Smooth muscle cell (in vitro differentiated cells): ENCODE measurements around the gene FZD4. TPM values are rescaled to one million over a fixed set of nuclear protein-coding genes. Genes with fewer than 3 reads are reported as not detected.

Experiments
- DNase-seq: peaks from one replicate; lab custom pipeline; 2025; ENCODE audit not compliant: unreplicated experiment; lab: John Stamatoyannopoulos, UW
- H2AFZ ChIP-seq: fragments of 200-600 bp; sonication (generic); 2 replicates; pipeline ENCODE4 v1.6.0; 2016; ENCODE audit warnings: antibody characterized with exemption, low read depth, mild to moderate bottlenecking
- H3F3A ChIP-seq: fragments of 200-600 bp; sonication (generic); 2 replicates; pipeline ENCODE4 v1.6.0; 2017; ENCODE audit warnings: antibody characterized with exemption, low read depth
- H3K27ac ChIP-seq: fragments of 200-600 bp; sonication (generic); 2 replicates; pipeline ENCODE4 v1.5.1; 2016; ENCODE audit warnings: low read depth, mild to moderate bottlenecking
- H3K27me3 ChIP-seq: fragments of 200-600 bp; sonication (generic); 2 replicates; pipeline ENCODE4 v1.6.1; 2016; ENCODE audit warnings: low read depth, mild to moderate bottlenecking
- H3K36me3 ChIP-seq: fragments of 200-600 bp; sonication (generic); 2 replicates; pipeline ENCODE4 v1.5.1; 2016; ENCODE audit warnings: low read depth
- H3K4me1 ChIP-seq: fragments of 200-600 bp; sonication (generic); 2 replicates; pipeline ENCODE4 v1.5.1; 2016; ENCODE audit warnings: low read depth
- H3K4me2 ChIP-seq: fragments of 200-600 bp; sonication (generic); 2 replicates; pipeline ENCODE4 v1.6.0; 2016; ENCODE audit warnings: mild to moderate bottlenecking
- H3K4me3 ChIP-seq: fragments of 200-600 bp; sonication (generic); 2 replicates; pipeline ENCODE4 v1.5.1; 2016; ENCODE audit warnings: mild to moderate bottlenecking
- H3K79me2 ChIP-seq: fragments of 200-600 bp; sonication (generic); 2 replicates; pipeline ENCODE4 v1.6.0; 2016; ENCODE audit warnings: low read depth, mild to moderate bottlenecking
- H3K9ac ChIP-seq: fragments of 200-600 bp; sonication (generic); 2 replicates; pipeline ENCODE4 v1.6.0; 2016; ENCODE audit warnings: low read depth
- H3K9me3 ChIP-seq: fragments of 200-600 bp; sonication (generic); replicated peaks from 2 replicates; pipeline ENCODE4 v1.5.1; 2016; ENCODE audit warnings: low read depth
- H4K20me1 ChIP-seq: fragments of 200-600 bp; sonication (generic); 2 replicates; pipeline ENCODE4 v1.6.0; 2016; ENCODE audit warnings: low read depth
- WGBS: methylation state at CpG from one replicate; pipeline ENCODE4 v1.1.7; 2016; ENCODE audit warnings: low lambda C conversion rate; 5-methylcytosine and 5-hydroxymethylcytosine counted together
- polyA plus RNA-seq: library from polyadenylated mRNA; unstranded; fragments of >200 nt; fragmentation: Nextera tagmentation; extraction: Ambion mirVana; gene quantifications from 2 replicates; pipeline ENCODE4 v1.2.1, GENCODE V29; 2016
- total RNA-seq: library from RNA; depleted of rRNA; stranded (reverse); fragments of >200 nt; gene quantifications from 2 replicates; pipeline ENCODE4 v1.2.3, GENCODE V29; 2014
- TF ChIP-seq, protein P1 (sequence below): fragments of 200-600 bp; sonication (generic); IDR thresholded peaks from 2 replicates; pipeline ENCODE4 v1.5.1; 2017; ENCODE audit warnings: borderline replicate concordance, mild to moderate bottlenecking, antibody characterized with exemption; ENCODE audit not compliant: insufficient read depth, poor library complexity, severe bottlenecking

FZD4 gene
- total and polyA plus RNA-seq, 2 experiments from 2014 or later = 1.8 to 5.8 TPM

- Histone ChIP-seq H3K4me3 (no peak overlapping the region), H3K4me2 (no peak overlapping the region), H3K4me1 (no peaks in the 10 kb centered on the region), H3F3A (no peaks in the 10 kb centered on the region), H2AFZ (no peak overlapping the region), H3K36me3 (no peaks in the 10 kb centered on the region), H3K27ac (no peak overlapping the region), H3K79me2 (no peaks in the 10 kb centered on the region), H3K27me3 (no peaks in the 10 kb centered on the region), H3K9me3 (no peaks in the 10 kb centered on the region), H4K20me1 (no peaks in the 10 kb centered on the region), H3K9ac (no peak overlapping the region)
- TF ChIP-seq, protein P1, sequence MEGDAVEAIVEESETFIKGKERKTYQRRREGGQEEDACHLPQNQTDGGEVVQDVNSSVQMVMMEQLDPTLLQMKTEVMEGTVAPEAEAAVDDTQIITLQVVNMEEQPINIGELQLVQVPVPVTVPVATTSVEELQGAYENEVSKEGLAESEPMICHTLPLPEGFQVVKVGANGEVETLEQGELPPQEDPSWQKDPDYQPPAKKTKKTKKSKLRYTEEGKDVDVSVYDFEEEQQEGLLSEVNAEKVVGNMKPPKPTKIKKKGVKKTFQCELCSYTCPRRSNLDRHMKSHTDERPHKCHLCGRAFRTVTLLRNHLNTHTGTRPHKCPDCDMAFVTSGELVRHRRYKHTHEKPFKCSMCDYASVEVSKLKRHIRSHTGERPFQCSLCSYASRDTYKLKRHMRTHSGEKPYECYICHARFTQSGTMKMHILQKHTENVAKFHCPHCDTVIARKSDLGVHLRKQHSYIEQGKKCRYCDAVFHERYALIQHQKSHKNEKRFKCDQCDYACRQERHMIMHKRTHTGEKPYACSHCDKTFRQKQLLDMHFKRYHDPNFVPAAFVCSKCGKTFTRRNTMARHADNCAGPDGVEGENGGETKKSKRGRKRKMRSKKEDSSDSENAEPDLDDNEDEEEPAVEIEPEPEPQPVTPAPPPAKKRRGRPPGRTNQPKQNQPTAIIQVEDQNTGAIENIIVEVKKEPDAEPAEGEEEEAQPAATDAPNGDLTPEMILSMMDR = no peak
- DNase-seq = no peak
- 79% methylated on average over 3 of the region's 3 CpGs for WGBS
These were observed 44.6 kb downstream of the FZD4 start for GRCh38 chr11:86910592-86910991.

- 97% methylated on average over 24 of the region's 24 CpGs for WGBS
- H3F3A ChIP-seq = no peaks in the 10 kb centered on the region
- no peak overlapping the region for H2AFZ ChIP-seq
- H3K27ac ChIP-seq = no peak overlapping the region
- no peaks in the 10 kb centered on the region for H3K36me3 ChIP-seq
- no peaks in the 10 kb centered on the region for H3K4me1 ChIP-seq
- no peak overlapping the region for H3K4me2 ChIP-seq
- H3K27me3 ChIP-seq = no peaks in the 10 kb centered on the region
- no peak overlapping the region for H3K9ac ChIP-seq
- TF ChIP-seq, protein P1 = no peak
- no peaks in the 10 kb centered on the region for H4K20me1 ChIP-seq
- H3K79me2 ChIP-seq = no peaks in the 10 kb centered on the region
- H3K9me3 ChIP-seq = no peaks in the 10 kb centered on the region
- no peak for DNase-seq
- H3K4me3 ChIP-seq = no peak overlapping the region
These were observed 49.0 kb downstream of the FZD4 start for GRCh38 chr11:86906198-86906597.

GRCh38 chr11:86905252-86905651 lies 49.9 kb downstream of the FZD4 start:
- Histone ChIP-seq H4K20me1 (no peaks in the 10 kb centered on the region), H3K79me2 (no peaks in the 10 kb centered on the region), H3K4me2 (no peak overlapping the region), H3K4me1 (no peaks in the 10 kb centered on the region), H3K36me3 (no peaks in the 10 kb centered on the region), H3K9ac (no peak overlapping the region), H2AFZ (no peak overlapping the region), H3K27ac (no peak overlapping the region), H3K27me3 (no peaks in the 10 kb centered on the region), H3K9me3 (no peaks in the 10 kb centered on the region), H3K4me3 (no peak overlapping the region), H3F3A (no peaks in the 10 kb centered on the region)
- TF ChIP-seq, protein P1 = no peak
- WGBS = 99% methylated on average over 3 of the region's 3 CpGs
- DNase-seq = no peak

GRCh38 chr11:86904001-86904400 lies 51.2 kb downstream of the FZD4 start:
- Histone ChIP-seq H3K4me3 (no peak overlapping the region), H3K9ac (no peak overlapping the region), H3K4me1 (no peaks in the 10 kb centered on the region), H3K79me2 (no peaks in the 10 kb centered on the region), H3K36me3 (no peaks in the 10 kb centered on the region), H3K27ac (no peak overlapping the region), H3F3A (no peaks in the 10 kb centered on the region), H2AFZ (no peak overlapping the region), H3K9me3 (no peaks in the 10 kb centered on the region), H3K4me2 (no peak overlapping the region), H3K27me3 (no peaks in the 10 kb centered on the region), H4K20me1 (no peaks in the 10 kb centered on the region)
- DNase-seq = no peak
- TF ChIP-seq, protein P1 = no peak
- 93% methylated on average over 2 of the region's 2 CpGs for WGBS
